ENCODE measurements around the gene GALNTL6.

GALNTL6 gene

DNA sequence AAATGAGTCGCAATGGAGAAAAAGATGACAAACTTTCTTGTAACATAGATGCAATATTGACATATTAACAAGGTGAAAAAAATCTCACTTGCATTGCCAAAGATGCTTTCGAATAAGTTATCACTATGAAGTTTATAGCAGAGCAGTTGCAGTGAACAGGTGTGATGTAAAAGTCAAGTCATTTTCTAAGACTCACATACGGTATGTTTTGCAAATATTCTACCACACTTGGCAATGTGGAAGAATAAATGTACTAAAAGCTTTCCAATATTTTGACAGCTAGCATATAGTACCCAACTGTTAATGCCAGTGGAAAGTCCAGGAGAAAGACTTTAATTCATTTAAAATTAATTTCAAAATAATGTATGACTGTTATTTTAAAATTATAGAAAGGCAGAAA lies 76.5 kb downstream of the GALNTL6 start:
- DNase-seq (ENCODE audit: low read depth), result no peak

DNA sequence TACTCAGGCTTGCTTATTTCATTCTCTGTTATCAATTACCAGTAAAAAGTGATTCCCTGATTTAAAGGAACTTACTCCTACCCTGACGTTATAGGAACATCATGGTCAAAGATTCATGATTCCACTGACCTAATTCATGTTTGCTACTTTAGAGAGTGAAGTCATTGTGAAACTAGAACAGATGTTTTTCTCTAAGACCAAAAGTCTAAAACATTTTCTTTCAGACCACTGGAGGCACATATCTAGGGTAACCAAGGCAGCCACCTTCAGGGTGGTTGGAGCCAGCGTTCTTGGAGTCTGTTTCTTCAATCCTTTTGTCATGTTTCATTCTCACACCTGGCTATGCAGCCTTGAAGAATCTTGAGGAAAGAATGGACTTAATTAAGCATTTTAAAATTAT lies 77.8 kb downstream of the GALNTL6 start:
- DNase-seq (ENCODE audit: low read depth), result no peak
- Histone ChIP-seq H3K36me3 (ENCODE audit: control insufficient read depth, insufficient read depth, low read length, severe bottlenecking) (no peaks in the 10 kb centered on the region), H3K4me3 (ENCODE audit: low read length) (no peak overlapping the region), H3K4me1 (ENCODE audit: control insufficient read depth, insufficient read depth, low read length) (no peaks in the 10 kb centered on the region), H3K27me3 (replicated peaks; ENCODE audit: control insufficient read depth, insufficient read depth, low read length) (no peaks in the 10 kb centered on the region), H3K9ac (ENCODE audit: low read length) (no peak overlapping the region), H3K9me3 (ENCODE audit: control insufficient read depth, low read length) (no peaks in the 10 kb centered on the region)

More for the DNA sequence above, 76.5 kb downstream of the GALNTL6 start:
- Histone ChIP-seq H3K36me3 (ENCODE audit: control insufficient read depth, insufficient read depth, low read length, severe bottlenecking) (no peaks in the 10 kb centered on the region), H3K9ac (ENCODE audit: low read length) (no peak overlapping the region), H3K9me3 (ENCODE audit: control insufficient read depth, low read length) (no peaks in the 10 kb centered on the region), H3K4me3 (ENCODE audit: low read length) (no peak overlapping the region), H3K27me3 (replicated peaks; ENCODE audit: control insufficient read depth, insufficient read depth, low read length) (no peaks in the 10 kb centered on the region), H3K4me1 (ENCODE audit: control insufficient read depth, insufficient read depth, low read length) (no peaks in the 10 kb centered on the region)

DNA sequence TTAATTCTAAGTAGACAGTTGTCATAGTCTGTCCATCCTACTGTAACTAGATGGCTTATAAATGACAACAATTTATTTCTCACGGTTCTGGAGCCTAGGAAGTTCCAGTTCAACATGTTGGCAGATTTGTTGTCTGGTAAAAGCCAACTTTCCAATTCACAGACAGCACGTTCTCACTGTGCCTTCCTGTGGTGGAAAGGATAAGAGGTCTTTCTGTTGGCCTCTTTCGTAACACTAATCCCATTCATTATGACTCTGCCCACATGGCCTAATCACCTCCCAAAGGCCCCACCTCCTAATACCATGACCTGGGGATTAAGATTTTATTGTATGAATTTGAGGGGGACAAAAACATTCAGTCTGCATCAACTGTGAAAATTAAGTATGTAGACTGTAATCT lies 83.2 kb downstream of the GALNTL6 start:
- H3K9ac ChIP-seq (ENCODE audit: low read length), result no peak overlapping the region
- no peaks in the 10 kb centered on the region for H3K4me1 ChIP-seq (ENCODE audit: control insufficient read depth, insufficient read depth, low read length)
- H3K9me3 ChIP-seq (ENCODE audit: control insufficient read depth, low read length), result peaks cover 8% of the 10 kb centered on the region
- H3K4me3 ChIP-seq (ENCODE audit: low read length), result no peak overlapping the region
- H3K27me3 ChIP-seq (replicated peaks; ENCODE audit: control insufficient read depth, insufficient read depth, low read length), result no peaks in the 10 kb centered on the region
- no peaks in the 10 kb centered on the region for H3K36me3 ChIP-seq (ENCODE audit: control insufficient read depth, insufficient read depth, low read length, severe bottlenecking)
- DNase-seq (ENCODE audit: low read depth), result no peak

DNA sequence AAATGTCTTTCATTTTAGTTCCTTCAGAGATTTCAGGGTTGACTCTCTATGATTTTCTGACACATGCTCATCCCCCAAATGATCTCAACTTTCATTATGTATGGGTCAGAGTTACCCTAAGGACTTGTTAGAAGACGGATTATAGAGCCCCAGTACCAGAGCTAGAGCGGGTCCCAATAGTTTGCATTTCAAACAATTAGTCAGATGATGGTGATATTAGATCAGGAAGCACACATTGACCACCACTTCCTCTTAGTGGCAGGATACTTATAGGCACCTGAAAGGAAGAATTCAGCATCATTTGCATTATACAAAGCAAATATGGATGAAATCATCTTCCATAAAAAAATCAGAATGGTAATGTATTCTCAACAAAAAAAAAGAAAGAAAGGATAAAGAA lies 106.1 kb downstream of the GALNTL6 start:
- Histone ChIP-seq H3K9ac (ENCODE audit: low read length) (no peak overlapping the region), H3K36me3 (ENCODE audit: control insufficient read depth, insufficient read depth, low read length, severe bottlenecking) (no peaks in the 10 kb centered on the region), H3K27me3 (replicated peaks; ENCODE audit: control insufficient read depth, insufficient read depth, low read length) (no peaks in the 10 kb centered on the region), H3K9me3 (ENCODE audit: control insufficient read depth, low read length) (no peaks in the 10 kb centered on the region), H3K4me1 (ENCODE audit: control insufficient read depth, insufficient read depth, low read length) (no peaks in the 10 kb centered on the region), H3K4me3 (ENCODE audit: low read length) (no peak overlapping the region)
- DNase-seq (ENCODE audit: low read depth), result no peak

DNA sequence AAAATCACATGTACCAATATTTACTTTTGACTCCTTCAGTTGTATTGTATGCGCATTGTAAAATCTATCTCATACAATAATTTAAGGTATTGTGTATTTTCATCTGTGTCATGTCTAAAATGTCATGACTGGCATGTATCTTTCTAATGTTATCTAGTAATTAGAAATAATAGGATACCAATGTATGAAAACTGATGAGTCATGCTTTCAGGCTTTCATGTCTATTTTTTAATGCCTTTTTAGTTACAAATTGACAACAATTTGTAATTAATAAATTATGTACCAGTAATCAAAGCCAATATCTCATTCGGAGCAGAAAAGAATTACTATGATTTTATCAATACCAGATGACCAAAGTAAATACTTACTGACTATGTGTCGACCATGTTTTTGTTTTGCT lies 107.7 kb downstream of the GALNTL6 start:
- H3K4me3 ChIP-seq (ENCODE audit: low read length), result no peak overlapping the region
- H3K27me3 ChIP-seq (replicated peaks; ENCODE audit: control insufficient read depth, insufficient read depth, low read length), result no peaks in the 10 kb centered on the region
- no peaks in the 10 kb centered on the region for H3K36me3 ChIP-seq (ENCODE audit: control insufficient read depth, insufficient read depth, low read length, severe bottlenecking)
- no peaks in the 10 kb centered on the region for H3K4me1 ChIP-seq (ENCODE audit: control insufficient read depth, insufficient read depth, low read length)
- no peaks in the 10 kb centered on the region for H3K9me3 ChIP-seq (ENCODE audit: control insufficient read depth, low read length)
- no peak overlapping the region for H3K9ac ChIP-seq (ENCODE audit: low read length)
- no peak for DNase-seq (ENCODE audit: low read depth)

DNA sequence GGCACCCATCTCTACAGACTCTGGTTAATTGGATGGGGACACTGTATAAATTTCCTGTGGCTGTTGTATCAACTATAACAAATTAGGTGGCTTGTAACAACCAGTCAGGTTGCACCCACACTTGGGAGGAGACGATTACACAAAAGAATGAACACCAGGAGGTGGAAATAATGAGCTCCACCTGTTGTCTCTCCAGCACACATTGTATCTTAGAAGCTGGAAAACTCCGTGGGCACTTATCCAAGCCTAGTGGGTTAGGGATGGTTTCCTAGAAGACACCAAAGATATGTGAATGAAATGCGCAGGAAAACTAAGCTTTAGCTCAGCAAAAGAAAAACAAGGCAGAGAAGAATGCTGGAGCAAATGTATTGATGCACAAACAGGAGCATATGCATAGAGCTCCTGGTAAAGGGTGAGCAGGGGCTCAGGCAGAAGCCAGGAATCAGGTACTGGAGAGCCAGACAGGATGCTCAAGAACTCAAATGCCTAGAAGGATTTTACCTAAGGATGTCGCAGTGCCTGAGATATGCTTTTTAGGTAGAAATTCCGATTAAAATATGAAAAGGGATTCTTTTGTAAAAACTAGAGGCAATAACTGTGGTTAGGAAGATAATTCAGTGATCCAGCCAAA lies 111.7 kb downstream of the GALNTL6 start:
- DNase-seq (ENCODE audit: low read depth), result no peak

DNA sequence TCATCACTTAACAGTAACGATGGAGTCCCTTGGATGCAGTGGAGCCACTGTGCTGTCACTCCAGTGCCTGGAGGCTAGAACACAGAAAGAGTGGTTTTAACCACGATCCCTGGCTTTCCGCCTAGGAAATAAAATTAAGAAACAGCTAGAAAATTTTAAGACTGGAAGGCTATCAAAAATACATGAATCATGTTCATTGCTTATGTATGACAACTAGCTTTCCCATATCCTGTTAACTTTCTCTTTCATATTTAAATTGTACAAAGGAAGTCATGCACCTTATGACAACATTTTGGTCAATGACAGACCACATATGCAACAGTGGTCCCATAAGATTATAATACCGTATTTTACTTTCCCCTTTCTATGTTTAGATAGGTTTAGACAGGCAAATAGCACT lies 115.1 kb downstream of the GALNTL6 start:
- H3K27me3 ChIP-seq (replicated peaks; ENCODE audit: control insufficient read depth, insufficient read depth, low read length), result no peaks in the 10 kb centered on the region

More for the DNA sequence above, 111.7 kb downstream of the GALNTL6 start:
- Histone ChIP-seq H3K9ac (ENCODE audit: low read length) (no peak overlapping the region), H3K27me3 (replicated peaks; ENCODE audit: control insufficient read depth, insufficient read depth, low read length) (no peaks in the 10 kb centered on the region), H3K36me3 (ENCODE audit: control insufficient read depth, insufficient read depth, low read length, severe bottlenecking) (no peaks in the 10 kb centered on the region), H3K4me3 (ENCODE audit: low read length) (no peak overlapping the region), H3K4me1 (ENCODE audit: control insufficient read depth, insufficient read depth, low read length) (no peaks in the 10 kb centered on the region), H3K9me3 (ENCODE audit: control insufficient read depth, low read length) (no peaks in the 10 kb centered on the region)

DNA sequence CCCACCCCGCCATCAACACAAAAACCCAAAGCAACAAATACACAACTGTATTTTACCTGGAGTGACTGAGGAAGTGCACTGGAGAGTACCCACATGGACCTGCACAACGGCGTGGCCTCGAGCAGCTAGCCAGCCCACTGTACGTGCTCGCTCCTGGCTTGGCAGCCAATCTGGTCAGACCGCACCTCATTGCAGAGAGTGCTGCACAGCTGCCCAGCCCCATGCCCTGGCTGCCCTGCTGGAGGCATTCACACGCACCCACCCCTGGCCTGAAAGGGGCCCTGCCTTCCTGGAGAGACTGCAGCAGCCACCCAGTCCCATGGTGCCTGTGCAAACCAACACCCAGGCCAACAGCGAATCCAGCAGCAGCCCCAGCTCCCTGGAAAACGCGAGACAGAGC lies 116.3 kb downstream of the GALNTL6 start:
- H3K9me3 ChIP-seq (ENCODE audit: control insufficient read depth, low read length), result no peaks in the 10 kb centered on the region

More for the DNA sequence above, 115.1 kb downstream of the GALNTL6 start:
- no peak overlapping the region for H3K4me3 ChIP-seq (ENCODE audit: low read length)
- no peaks in the 10 kb centered on the region for H3K9me3 ChIP-seq (ENCODE audit: control insufficient read depth, low read length)
- DNase-seq (ENCODE audit: low read depth), result no peak
- H3K4me1 ChIP-seq (ENCODE audit: control insufficient read depth, insufficient read depth, low read length), result peaks cover 4% of the 10 kb centered on the region
- no peak overlapping the region for H3K9ac ChIP-seq (ENCODE audit: low read length)
- H3K36me3 ChIP-seq (ENCODE audit: control insufficient read depth, insufficient read depth, low read length, severe bottlenecking), result no peaks in the 10 kb centered on the region

DNA sequence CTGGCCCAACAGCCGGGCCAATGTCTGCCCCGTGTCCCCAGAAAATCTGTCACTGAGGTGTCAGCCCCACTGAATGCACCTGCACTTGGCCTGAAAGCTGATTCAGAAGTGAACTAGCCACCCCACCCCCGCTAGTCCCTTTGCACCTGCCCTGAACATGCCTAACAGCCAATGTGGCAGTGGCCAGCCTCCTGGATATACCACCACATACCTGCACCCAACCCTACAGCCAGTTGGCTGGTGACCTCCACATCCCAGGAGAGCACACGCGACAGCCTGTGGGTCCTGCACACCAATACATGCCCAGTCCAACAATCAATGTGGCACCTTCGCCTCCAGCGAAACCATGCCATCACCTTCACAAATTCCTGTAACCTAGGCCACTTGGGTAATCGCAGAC lies 116.7 kb downstream of the GALNTL6 start:
- peaks cover 4% of the 10 kb centered on the region for H3K4me1 ChIP-seq (ENCODE audit: control insufficient read depth, insufficient read depth, low read length)
- H3K9ac ChIP-seq (ENCODE audit: low read length), result no peak overlapping the region
- no peak for DNase-seq (ENCODE audit: low read depth)
- no peaks in the 10 kb centered on the region for H3K27me3 ChIP-seq (replicated peaks; ENCODE audit: control insufficient read depth, insufficient read depth, low read length)
- H3K36me3 ChIP-seq (ENCODE audit: control insufficient read depth, insufficient read depth, low read length, severe bottlenecking), result no peaks in the 10 kb centered on the region
- no peaks in the 10 kb centered on the region for H3K9me3 ChIP-seq (ENCODE audit: control insufficient read depth, low read length)
- H3K4me3 ChIP-seq (ENCODE audit: low read length), result no peak overlapping the region

More for the DNA sequence above, 116.3 kb downstream of the GALNTL6 start:
- no peak for DNase-seq (ENCODE audit: low read depth)
- Histone ChIP-seq H3K9ac (ENCODE audit: low read length) (no peak overlapping the region), H3K4me1 (ENCODE audit: control insufficient read depth, insufficient read depth, low read length) (peaks cover 4% of the 10 kb centered on the region), H3K4me3 (ENCODE audit: low read length) (no peak overlapping the region), H3K36me3 (ENCODE audit: control insufficient read depth, insufficient read depth, low read length, severe bottlenecking) (no peaks in the 10 kb centered on the region), H3K27me3 (replicated peaks; ENCODE audit: control insufficient read depth, insufficient read depth, low read length) (no peaks in the 10 kb centered on the region)

DNA sequence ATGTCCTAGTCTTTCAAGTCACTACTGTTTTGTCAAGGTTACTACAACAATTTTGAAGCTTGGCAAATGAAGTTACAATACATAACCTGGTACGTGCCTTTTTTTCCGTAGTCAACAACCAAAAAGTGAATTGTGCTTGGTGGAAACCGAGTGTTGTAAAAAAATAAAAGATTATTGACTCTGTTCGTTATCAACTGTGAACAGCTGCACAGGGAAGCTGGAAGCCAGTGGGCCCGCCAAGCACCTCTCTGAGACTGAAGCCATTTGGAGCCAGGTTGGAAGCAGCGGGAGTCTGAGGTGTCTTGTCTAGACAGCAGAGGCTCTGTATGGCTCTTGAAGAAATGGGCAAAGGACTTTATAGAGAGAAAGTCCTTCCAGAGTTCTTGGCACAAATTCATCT lies 119.0 kb downstream of the GALNTL6 start:
- no peak for DNase-seq (ENCODE audit: low read depth)
- H3K9me3 ChIP-seq (ENCODE audit: control insufficient read depth, low read length), result no peaks in the 10 kb centered on the region
- no peaks in the 10 kb centered on the region for H3K27me3 ChIP-seq (replicated peaks; ENCODE audit: control insufficient read depth, insufficient read depth, low read length)
- H3K9ac ChIP-seq (ENCODE audit: low read length), result no peak overlapping the region
- H3K36me3 ChIP-seq (ENCODE audit: control insufficient read depth, insufficient read depth, low read length, severe bottlenecking), result no peaks in the 10 kb centered on the region
- H3K4me3 ChIP-seq (ENCODE audit: low read length), result no peak overlapping the region
- H3K4me1 ChIP-seq (ENCODE audit: control insufficient read depth, insufficient read depth, low read length), result peaks cover 4% of the 10 kb centered on the region

DNA sequence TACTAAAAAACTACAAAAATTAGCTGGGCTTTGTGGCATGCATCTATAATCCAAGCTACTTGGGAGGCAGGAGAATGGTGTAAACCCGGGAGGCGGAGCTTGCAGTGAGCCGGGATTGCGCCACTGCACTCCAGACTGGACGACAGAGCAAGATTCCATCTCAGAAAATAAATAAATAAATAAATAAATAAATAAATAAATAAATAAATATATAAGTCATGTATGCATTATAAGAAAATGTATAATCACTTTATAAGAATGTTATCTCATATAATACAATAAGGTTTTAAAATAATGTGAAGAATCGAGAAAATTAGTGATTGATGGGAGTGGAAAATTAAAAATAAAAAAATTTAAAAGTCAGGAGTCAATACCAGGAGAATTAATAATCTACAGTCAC lies 127.5 kb downstream of the GALNTL6 start:
- no peaks in the 10 kb centered on the region for H3K36me3 ChIP-seq (ENCODE audit: control insufficient read depth, insufficient read depth, low read length, severe bottlenecking)
- no peaks in the 10 kb centered on the region for H3K4me1 ChIP-seq (ENCODE audit: control insufficient read depth, insufficient read depth, low read length)
- no peaks in the 10 kb centered on the region for H3K27me3 ChIP-seq (replicated peaks; ENCODE audit: control insufficient read depth, insufficient read depth, low read length)
- H3K9me3 ChIP-seq (ENCODE audit: control insufficient read depth, low read length), result no peaks in the 10 kb centered on the region
- H3K4me3 ChIP-seq (ENCODE audit: low read length), result no peak overlapping the region
- DNase-seq (ENCODE audit: low read depth), result no peak
- H3K9ac ChIP-seq (ENCODE audit: low read length), result no peak overlapping the region

DNA sequence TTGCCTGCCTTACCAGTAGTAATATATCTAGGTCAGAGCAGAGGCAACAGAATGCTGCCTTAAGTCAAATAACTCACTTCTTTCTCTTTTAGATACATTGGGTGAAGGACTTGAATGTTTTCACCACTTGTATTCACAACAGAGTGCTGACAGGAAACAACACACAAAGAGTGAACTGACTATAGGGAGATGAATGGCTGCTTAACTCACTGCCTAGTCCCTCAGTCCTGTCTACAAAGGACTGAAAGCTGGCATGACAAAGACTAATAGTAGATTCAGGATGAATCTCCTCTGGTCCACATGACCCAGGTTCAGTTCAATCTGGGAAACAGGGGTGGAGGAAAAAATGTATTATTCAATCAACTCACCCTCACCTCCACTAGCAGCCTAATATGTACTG lies 134.2 kb downstream of the GALNTL6 start:
- no peak for DNase-seq (ENCODE audit: low read depth)
- no peak overlapping the region for H3K9ac ChIP-seq (ENCODE audit: low read length)
- H3K4me1 ChIP-seq (ENCODE audit: control insufficient read depth, insufficient read depth, low read length), result no peaks in the 10 kb centered on the region
- no peaks in the 10 kb centered on the region for H3K36me3 ChIP-seq (ENCODE audit: control insufficient read depth, insufficient read depth, low read length, severe bottlenecking)
- H3K9me3 ChIP-seq (ENCODE audit: control insufficient read depth, low read length), result no peaks in the 10 kb centered on the region
- H3K27me3 ChIP-seq (replicated peaks; ENCODE audit: control insufficient read depth, insufficient read depth, low read length), result no peaks in the 10 kb centered on the region
- H3K4me3 ChIP-seq (ENCODE audit: low read length), result no peak overlapping the region

All from adipocyte (in vitro differentiated cells).